Measurements from ENCODE around the gene EXOC4. TPM values are rescaled to one million over a fixed set of nuclear protein-coding genes. Genes with fewer than 3 reads are reported as not detected.

Gene EXOC4
- total and polyA plus RNA-seq, 7 donors: 7.6 to 63.0 (median 29.1) TPM

GRCh38 chr7:133369130-133369529, 116.3 kb downstream of the EXOC4 start:
- WGBS, 3 donors: 76 to 83% (median 77%) methylated on average over 3 of the region's 3 CpGs
- Histone ChIP-seq H3K4me3 (no peak overlapping the region), H3K27ac (no peak overlapping the region), H3K27me3 (ENCODE audit: insufficient read depth in 3 of 3, low read length in 2 of 3) (no peaks in the 10 kb centered on the region), H3K4me1 (peaks cover 56% of the 10 kb centered on the region), H3K36me3 (ENCODE audit: insufficient read depth in 1 of 2, low read depth in 1 of 2) (no peaks in the 10 kb centered on the region), H3K9me3 (no peaks in the 10 kb centered on the region)
- intact Hi-C loops (cut with DNase I): no loop called here
- ATAC-seq (no peak), DNase-seq (no peak)
- no peak for TF ChIP-seq CTCF (IDR thresholded peaks at IDR 0.05)

GRCh38 chr7:133371616-133372015, 118.7 kb downstream of the EXOC4 start:
- H3K9me3 ChIP-seq: no peaks in the 10 kb centered on the region
- no peaks in the 10 kb centered on the region for H3K36me3 ChIP-seq (ENCODE audit: insufficient read depth in 1 of 2, low read depth in 1 of 2)
- H3K27ac ChIP-seq: no peak overlapping the region
- H3K4me1 ChIP-seq: peaks cover 39% of the 10 kb centered on the region
- DNase-seq (no peak), ATAC-seq (no peak)
- TF ChIP-seq CTCF (IDR thresholded peaks at IDR 0.05): no peak
- H3K4me3 ChIP-seq: no peak overlapping the region
- H3K27me3 ChIP-seq (ENCODE audit: insufficient read depth in 3 of 3, low read length in 2 of 3): no peaks in the 10 kb centered on the region
- intact Hi-C loops (cut with DNase I): no loop called here
- WGBS, 3 donors: 94 to 97% (median 97%) methylated on average over 4 of the region's 4 CpGs

- H3K27ac ChIP-seq: no peak overlapping the region
- no peaks in the 10 kb centered on the region for H3K27me3 ChIP-seq (ENCODE audit: insufficient read depth in 3 of 3, low read length in 2 of 3)
- H3K9me3 ChIP-seq: no peaks in the 10 kb centered on the region
- no peaks in the 10 kb centered on the region for H3K36me3 ChIP-seq (ENCODE audit: insufficient read depth in 1 of 2, low read depth in 1 of 2)
- H3K4me1 ChIP-seq: peaks cover 37% of the 10 kb centered on the region
- 22 to 47% (median 38%) methylated on average over 1 of the region's 1 CpG for WGBS, 3 donors
- no peak overlapping the region for H3K4me3 ChIP-seq
- DNase-seq: no peak
- intact Hi-C loops (cut with DNase I): no loop called here
- peak in 3 of 4 donors; percentile 60 to 76 (median 66) for ATAC-seq
- no peak for TF ChIP-seq CTCF (IDR thresholded peaks at IDR 0.05)
These were observed 119.5 kb downstream of the EXOC4 start for GRCh38 chr7:133372337-133372736.

GRCh38 chr7:133376514-133376913, 123.6 kb downstream of the EXOC4 start:
- H3K9me3 ChIP-seq: peaks cover 5% of the 10 kb centered on the region
- ATAC-seq (peak in 3 of 4 donors; percentile 53 to 87 (median 81)), DNase-seq (no peak)
- no peaks in the 10 kb centered on the region for H3K36me3 ChIP-seq (ENCODE audit: insufficient read depth in 1 of 2, low read depth in 1 of 2)
- H3K4me1 ChIP-seq: peaks cover 23% of the 10 kb centered on the region
- WGBS, 3 donors: 16 to 39% (median 24%) methylated on average over 1 of the region's 1 CpG
- H3K4me3 ChIP-seq: no peak overlapping the region
- no peaks in the 10 kb centered on the region for H3K27me3 ChIP-seq (ENCODE audit: insufficient read depth in 3 of 3, low read length in 2 of 3)
- TF ChIP-seq CTCF (IDR thresholded peaks at IDR 0.05): no peak
- H3K27ac ChIP-seq: no peak overlapping the region
- intact Hi-C loops (cut with DNase I): no loop called here

- H3K27ac ChIP-seq: no peak overlapping the region
- intact Hi-C loops (cut with DNase I): no loop called here
- ATAC-seq (no peak), DNase-seq (no peak)
- H3K4me1 ChIP-seq: no peaks in the 10 kb centered on the region
- H3K9me3 ChIP-seq: peaks cover 5% of the 10 kb centered on the region
- no peak for TF ChIP-seq CTCF (IDR thresholded peaks at IDR 0.05)
- WGBS, 3 donors: 97 to 100% (median 97%) methylated on average over 1 of the region's 1 CpG
- no peaks in the 10 kb centered on the region for H3K36me3 ChIP-seq (ENCODE audit: insufficient read depth in 1 of 2, low read depth in 1 of 2)
- no peaks in the 10 kb centered on the region for H3K27me3 ChIP-seq (ENCODE audit: insufficient read depth in 3 of 3, low read length in 2 of 3)
- H3K4me3 ChIP-seq: no peak overlapping the region
These were observed 129.1 kb downstream of the EXOC4 start for GRCh38 chr7:133381965-133382364.
